Activated effector memory CD4-positive, alpha-beta T cell treated with Interleukin-2 at 50 U/mL for 16 hours (primary cell): ENCODE data around the gene ACTR10.

Experiments used
- DNase-seq: peaks from one replicate; pipeline ENCODE4 v3.0.0-alpha.2; 2020

Gene ACTR10

DNA sequence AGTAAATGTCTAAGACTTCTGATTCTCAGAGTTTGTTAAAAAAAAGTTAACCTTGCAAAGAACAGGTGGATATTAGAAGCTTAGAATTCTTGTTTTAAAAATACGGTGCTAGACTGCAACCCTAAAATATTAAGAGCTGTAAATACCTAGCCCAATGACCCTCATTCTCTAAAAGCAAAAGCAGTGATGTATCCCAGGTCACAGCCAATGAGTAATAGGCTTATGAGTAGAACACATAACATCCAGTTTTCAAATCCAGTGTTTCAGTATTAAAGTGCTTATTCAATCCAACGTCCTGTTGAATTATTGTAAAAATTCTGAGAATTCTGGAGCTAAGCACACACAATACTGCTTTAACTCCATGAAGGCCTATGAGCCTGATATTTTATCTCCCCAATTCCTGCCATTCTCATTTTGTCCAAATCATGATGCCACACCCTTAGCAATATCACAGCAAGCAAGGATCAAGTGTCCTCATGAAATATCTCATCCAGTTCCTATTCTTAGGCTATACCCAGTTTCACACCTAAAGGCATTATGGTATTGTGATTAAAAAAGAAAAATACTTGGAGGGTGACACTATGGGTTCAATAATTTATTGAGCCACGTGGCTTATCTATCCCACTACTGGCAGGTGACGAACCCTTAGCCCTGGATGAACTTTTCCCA, 83.1 kb downstream of the ACTR10 start:
- DNase-seq: no peak

DNA sequence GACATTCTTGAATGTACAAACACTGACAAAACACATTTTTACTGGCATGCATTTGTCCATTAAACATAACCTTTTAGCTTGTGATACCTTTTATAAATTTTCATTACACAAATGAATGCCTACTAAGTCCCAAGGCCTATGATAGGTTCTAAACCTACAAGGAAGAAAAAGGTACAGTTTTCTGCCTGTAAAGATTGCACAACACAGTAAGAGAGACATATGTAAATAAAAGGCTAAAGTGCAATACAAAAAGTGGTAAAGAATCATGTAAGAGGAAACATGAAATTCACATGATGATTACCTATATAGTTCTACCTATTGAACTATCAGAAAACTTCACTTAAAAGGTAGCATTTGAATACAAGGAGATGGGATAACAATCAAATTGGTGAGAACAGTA, 83.8 kb downstream of the ACTR10 start:
- no peak for DNase-seq

DNA sequence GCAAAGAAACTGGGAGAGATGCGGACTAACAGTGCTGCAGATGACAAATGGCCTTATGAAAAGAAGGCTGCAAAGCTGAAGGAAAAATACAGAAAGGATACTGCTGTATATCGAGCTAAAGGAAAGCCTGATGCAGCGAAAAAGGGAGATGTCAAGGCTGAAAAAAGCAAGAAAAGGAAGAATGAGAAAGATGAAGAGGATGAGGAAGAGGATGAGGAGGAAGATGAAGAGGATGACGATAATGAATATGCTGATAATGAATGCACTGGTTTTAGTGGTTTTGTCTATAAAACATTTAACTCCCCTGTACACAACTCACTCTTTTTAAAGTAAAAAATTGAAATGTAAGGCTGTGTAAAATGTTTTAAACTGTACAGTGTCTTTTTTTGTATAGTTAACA, 85.2 kb downstream of the ACTR10 start:
- DNase-seq: no peak
